Neuronal stem cell (in vitro differentiated cells): Measurements from ENCODE around the gene KCNJ6.

Experiments
- DNase-seq: peaks from one replicate; pipeline ENCODE4 v3.0.0-alpha.2; 2013; ENCODE audit warnings: low spot score
- H2AFZ ChIP-seq: one replicate; pipeline ENCODE4 v1.6.1; 2013; ENCODE audit warnings: mild to moderate bottlenecking, low read length, inconsistent platforms
- H2AK5ac ChIP-seq: 2 replicates; pipeline ENCODE4 v1.6.1; 2013; ENCODE audit warnings: low read depth, mild to moderate bottlenecking, inconsistent platforms, low read length, moderate library complexity, mixed read lengths
- H2BK120ac ChIP-seq: 2 replicates; pipeline ENCODE4 v1.6.1; 2013; ENCODE audit warnings: low read depth, mild to moderate bottlenecking, inconsistent platforms, low read length, moderate library complexity, mixed read lengths
- H2BK12ac ChIP-seq: one replicate; pipeline ENCODE4 v1.6.1; 2013; ENCODE audit warnings: low read length, inconsistent platforms
- H2BK15ac ChIP-seq: 2 replicates; pipeline ENCODE4 v1.6.1; 2013; ENCODE audit warnings: mild to moderate bottlenecking, low read length, inconsistent platforms, mixed read lengths
- H2BK5ac ChIP-seq: one replicate; pipeline ENCODE4 v1.6.1; 2013; ENCODE audit warnings: inconsistent platforms, mild to moderate bottlenecking, low read length, moderate library complexity
- H3K14ac ChIP-seq: one replicate; pipeline ENCODE4 v1.6.1; 2013; ENCODE audit warnings: low read length, inconsistent platforms
- H3K18ac ChIP-seq: 2 replicates; pipeline ENCODE4 v1.6.1; 2013; ENCODE audit warnings: low read length, inconsistent platforms
- H3K23ac ChIP-seq: 2 replicates; pipeline ENCODE4 v1.6.1; 2013; ENCODE audit warnings: low read depth, mild to moderate bottlenecking, mixed read lengths, low read length, inconsistent platforms; ENCODE audit not compliant: poor library complexity
- H3K27ac ChIP-seq: replicated peaks from 3 replicates; pipeline ENCODE4 v1.5.1; 2013; ENCODE audit warnings: low read length, inconsistent platforms
- H3K27me3 ChIP-seq, 3 experiments: 2 replicates each; pipeline ENCODE4 v1.6.1; 2013; ENCODE audit warnings: low read length in 3 of 3, mild to moderate bottlenecking in 2 of 3, inconsistent platforms in 1 of 3, low read depth in 1 of 3, mixed read lengths in 1 of 3, moderate library complexity in 1 of 3; ENCODE audit not compliant: control insufficient read depth in 3 of 3, insufficient read depth in 3 of 3
- H3K36me3 ChIP-seq, 2 donors: replicated peaks in 1 of 2; 2 replicates each; pipeline ENCODE4 v1.6.1; 2013; ENCODE audit warnings: low read length in 2 of 2; ENCODE audit not compliant: control insufficient read depth in 2 of 2, insufficient read depth in 2 of 2
- H3K4ac ChIP-seq: 2 replicates; pipeline ENCODE4 v1.6.1; 2013; ENCODE audit warnings: inconsistent platforms, mild to moderate bottlenecking, low read length, moderate library complexity
- H3K4me1 ChIP-seq, 2 donors: 1 replicate in 1 of 2; 2 replicates in 1 of 2; pipeline ENCODE4 v1.6.1; 2013; ENCODE audit warnings: low read length in 2 of 2, low read depth in 1 of 2; ENCODE audit not compliant: control insufficient read depth in 2 of 2, insufficient read depth in 1 of 2
- H3K4me2 ChIP-seq: one replicate; pipeline ENCODE4 v1.6.1; 2013; ENCODE audit warnings: mild to moderate bottlenecking, low read length, inconsistent platforms; ENCODE audit not compliant: insufficient read depth, poor library complexity, severe bottlenecking
- H3K4me3 ChIP-seq, 2 donors: 2 replicates each; pipeline ENCODE4 v1.5.1; 2013; ENCODE audit warnings: low read length in 2 of 2, mild to moderate bottlenecking in 2 of 2, inconsistent platforms in 1 of 2, moderate library complexity in 1 of 2
- H3K79me1 ChIP-seq: one replicate; pipeline ENCODE4 v1.6.1; 2013; ENCODE audit warnings: low read depth, mild to moderate bottlenecking, inconsistent platforms, low read length, moderate library complexity
- H3K9ac ChIP-seq: one replicate; pipeline ENCODE4 v1.6.1; 2013; ENCODE audit warnings: mild to moderate bottlenecking, low read depth, low read length, inconsistent platforms; ENCODE audit not compliant: poor library complexity
- H3K9me3 ChIP-seq, 2 donors: replicated peaks in 1 of 2; 2 replicates each; pipeline versions ENCODE3 to v1.6.1; 2013; ENCODE audit warnings: low read length in 2 of 2, mild to moderate bottlenecking in 2 of 2, inconsistent platforms in 1 of 2, low read depth in 1 of 2, mixed read lengths in 1 of 2, moderate library complexity in 1 of 2; ENCODE audit not compliant: control insufficient read depth in 2 of 2, insufficient read depth in 1 of 2
- H4K8ac ChIP-seq: one replicate; pipeline ENCODE4 v1.6.1; 2013; ENCODE audit warnings: low read depth, mild to moderate bottlenecking, inconsistent platforms, low read length, moderate library complexity
- H4K91ac ChIP-seq: one replicate; pipeline ENCODE4 v1.6.1; 2013; ENCODE audit warnings: low read length, low read depth, mild to moderate bottlenecking, inconsistent platforms; ENCODE audit not compliant: poor library complexity
- WGBS, 2 donors: extraction: QIAGEN DNeasy Blood & Tissue Kit; methylation state at CpG; one replicate each; pipeline ENCODE4 v1.1.7; 2013; ENCODE audit warnings: missing lambda C conversion rate in 2 of 2, mixed read lengths in 1 of 2; ENCODE audit not compliant: insufficient read length in 2 of 2, insufficient replicate concordance in 1 of 2; ENCODE audit errors: extremely low coverage in 2 of 2; 5-methylcytosine and 5-hydroxymethylcytosine counted together

The KCNJ6 gene

GRCh38 chr21:37797403-37797802, 118.9 kb downstream of the KCNJ6 start:
- Histone ChIP-seq H3K27me3 (no peaks in the 10 kb centered on the region), H3K4me1 (peaks cover 0 to 4% of the 10 kb centered on the region in 2 donors), H3K9me3 (peaks cover 0 to 4% of the 10 kb centered on the region in 2 donors), H3K9ac (no peak overlapping the region), H3K4ac (no peak overlapping the region), H2BK15ac (no peak overlapping the region), H2AFZ (no peak overlapping the region), H2AK5ac (no peak overlapping the region), H3K79me1 (no peaks in the 10 kb centered on the region), H3K36me3 (no peaks in the 10 kb centered on the region), H2BK5ac (no peak overlapping the region), H3K14ac (no peak overlapping the region), H3K4me3 (no peak overlapping the region), H4K8ac (no peak overlapping the region), H2BK120ac (no peak overlapping the region), H3K23ac (no peak overlapping the region), H3K27ac (no peak overlapping the region), H3K18ac (no peak overlapping the region), H2BK12ac (no peak overlapping the region), H3K4me2 (no peak overlapping the region), H4K91ac (no peak overlapping the region)
- WGBS, 2 donors, result no CpG with 5 or more reads among the region's 4 CpGs
- no peak for DNase-seq

DNA sequence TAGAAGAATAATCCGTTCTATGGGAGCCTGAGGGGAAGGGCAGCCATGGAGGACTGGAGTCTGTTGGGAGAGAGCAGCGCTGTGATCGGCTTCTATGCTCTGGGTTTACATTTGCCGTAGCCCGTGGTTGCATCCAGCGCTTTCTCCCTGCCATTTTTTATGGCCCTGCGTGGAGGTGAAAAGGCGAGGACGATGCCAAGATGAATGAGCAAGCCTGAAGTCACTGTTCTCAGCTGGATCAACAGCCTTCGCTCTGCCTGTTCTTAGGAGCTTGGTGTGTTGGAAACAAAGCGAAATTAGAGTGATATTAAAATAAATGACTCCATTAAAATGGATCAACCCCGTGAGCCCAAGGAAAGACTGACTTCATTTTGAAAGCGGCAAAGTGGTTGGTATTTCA, 120.2 kb downstream of the KCNJ6 start:
- Histone ChIP-seq H3K36me3 (no peaks in the 10 kb centered on the region), H2BK12ac (no peak overlapping the region), H4K91ac (no peak overlapping the region), H3K23ac (no peak overlapping the region), H2BK120ac (no peak overlapping the region), H3K4me1 (peaks cover 0 to 4% of the 10 kb centered on the region in 2 donors), H2BK15ac (no peak overlapping the region), H3K4me3 (no peak overlapping the region), H3K27ac (no peak overlapping the region), H3K79me1 (no peaks in the 10 kb centered on the region), H4K8ac (no peak overlapping the region), H3K9me3 (peaks cover 0 to 4% of the 10 kb centered on the region in 2 donors), H3K14ac (no peak overlapping the region), H2AFZ (no peak overlapping the region), H3K18ac (no peak overlapping the region), H2BK5ac (no peak overlapping the region), H2AK5ac (no peak overlapping the region), H3K9ac (no peak overlapping the region), H3K4me2 (no peak overlapping the region), H3K4ac (no peak overlapping the region), H3K27me3 (no peaks in the 10 kb centered on the region)
- WGBS, 2 donors, result no CpG with 5 or more reads among the region's 13 CpGs
- no peak for DNase-seq

- no peak overlapping the region for H3K14ac ChIP-seq
- H3K4me2 ChIP-seq, result no peak overlapping the region
- H2BK12ac ChIP-seq, result no peak overlapping the region
- H3K27me3 ChIP-seq, result no peaks in the 10 kb centered on the region
- WGBS, 2 donors, result no CpG with 5 or more reads among the region's 1 CpG
- no peak overlapping the region for H3K9ac ChIP-seq
- no peak overlapping the region for H2AFZ ChIP-seq
- H3K79me1 ChIP-seq, result no peaks in the 10 kb centered on the region
- no peak overlapping the region for H2BK15ac ChIP-seq
- H3K4me1 ChIP-seq, result no peaks in the 10 kb centered on the region
- H4K91ac ChIP-seq, result no peak overlapping the region
- no peak overlapping the region for H3K18ac ChIP-seq
- H3K4me3 ChIP-seq, result no peak overlapping the region
- no peak overlapping the region for H3K27ac ChIP-seq
- H3K36me3 ChIP-seq, result no peaks in the 10 kb centered on the region
- DNase-seq, result no peak
- H3K23ac ChIP-seq, result no peak overlapping the region
- no peak overlapping the region for H2BK120ac ChIP-seq
- no peak overlapping the region for H2AK5ac ChIP-seq
- no peak overlapping the region for H3K4ac ChIP-seq
- no peak overlapping the region for H2BK5ac ChIP-seq
- H3K9me3 ChIP-seq, result no peaks in the 10 kb centered on the region
- no peak overlapping the region for H4K8ac ChIP-seq
Measured at GRCh38 chr21:37793660-37794059, 122.6 kb downstream of the KCNJ6 start.

DNA sequence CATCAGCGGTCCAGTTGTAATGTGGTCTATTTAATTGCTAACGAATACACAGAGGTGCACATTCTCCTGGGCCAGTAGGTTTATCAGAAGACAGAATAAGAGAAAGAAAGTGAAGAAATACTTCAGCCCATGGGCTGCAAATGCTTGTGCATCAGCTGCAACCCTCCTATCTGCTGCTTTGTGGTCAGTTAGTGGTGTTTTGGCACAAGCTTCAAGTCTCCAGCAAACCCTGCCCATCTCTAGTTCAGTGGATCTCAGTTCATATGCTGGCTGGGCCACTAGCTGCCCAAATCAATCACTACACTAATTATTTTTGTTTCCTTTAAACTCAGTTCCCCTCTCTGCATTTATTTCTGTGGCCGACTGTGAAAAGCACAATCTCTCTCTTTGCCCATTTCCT, 124.2 kb downstream of the KCNJ6 start:
- Histone ChIP-seq H2BK5ac (no peak overlapping the region), H3K27me3 (no peaks in the 10 kb centered on the region), H3K18ac (no peak overlapping the region), H2AK5ac (no peak overlapping the region), H2BK12ac (no peak overlapping the region), H4K91ac (no peak overlapping the region), H3K9ac (no peak overlapping the region), H3K79me1 (no peaks in the 10 kb centered on the region), H2BK15ac (no peak overlapping the region), H2AFZ (no peak overlapping the region), H3K36me3 (no peaks in the 10 kb centered on the region), H3K27ac (no peak overlapping the region), H3K9me3 (no peaks in the 10 kb centered on the region), H3K23ac (no peak overlapping the region), H3K4ac (no peak overlapping the region), H4K8ac (no peak overlapping the region), H3K4me3 (no peak overlapping the region), H3K14ac (no peak overlapping the region), H2BK120ac (no peak overlapping the region), H3K4me2 (no peak overlapping the region), H3K4me1 (peaks cover 0 to 3% of the 10 kb centered on the region in 2 donors)
- WGBS, 2 donors, result no CpG with 5 or more reads among the region's 3 CpGs
- DNase-seq, result no peak
